ENCODE measurements around the gene CRELD1.
"Not testable (repeated sequence)": the region's sequence is repeated elsewhere in the genome, so short reads cannot be mapped to it uniquely, and the experiment has no call there.

DNA sequence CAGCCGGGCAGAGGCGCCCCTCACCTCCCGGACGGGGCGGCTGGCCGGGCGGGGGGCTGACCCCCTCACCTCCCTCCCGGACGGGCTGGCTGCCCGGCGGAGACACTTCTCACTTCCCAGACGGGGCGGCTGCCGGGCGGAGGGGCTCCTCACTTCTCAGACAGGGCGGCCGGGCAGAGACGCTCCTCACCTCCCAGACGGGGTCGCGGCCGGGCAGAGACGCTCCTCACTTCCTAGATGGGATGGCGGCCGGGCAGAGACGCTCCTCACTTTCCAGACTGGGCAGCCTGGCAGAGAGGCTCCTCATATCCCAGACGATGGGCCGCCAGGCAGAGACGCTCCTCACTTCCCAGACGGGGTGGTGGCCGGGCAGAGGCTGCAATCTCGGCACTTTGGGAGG lies 6.3 kb downstream of the CRELD1 start:
- TF ChIP-seq, protein P1, sequence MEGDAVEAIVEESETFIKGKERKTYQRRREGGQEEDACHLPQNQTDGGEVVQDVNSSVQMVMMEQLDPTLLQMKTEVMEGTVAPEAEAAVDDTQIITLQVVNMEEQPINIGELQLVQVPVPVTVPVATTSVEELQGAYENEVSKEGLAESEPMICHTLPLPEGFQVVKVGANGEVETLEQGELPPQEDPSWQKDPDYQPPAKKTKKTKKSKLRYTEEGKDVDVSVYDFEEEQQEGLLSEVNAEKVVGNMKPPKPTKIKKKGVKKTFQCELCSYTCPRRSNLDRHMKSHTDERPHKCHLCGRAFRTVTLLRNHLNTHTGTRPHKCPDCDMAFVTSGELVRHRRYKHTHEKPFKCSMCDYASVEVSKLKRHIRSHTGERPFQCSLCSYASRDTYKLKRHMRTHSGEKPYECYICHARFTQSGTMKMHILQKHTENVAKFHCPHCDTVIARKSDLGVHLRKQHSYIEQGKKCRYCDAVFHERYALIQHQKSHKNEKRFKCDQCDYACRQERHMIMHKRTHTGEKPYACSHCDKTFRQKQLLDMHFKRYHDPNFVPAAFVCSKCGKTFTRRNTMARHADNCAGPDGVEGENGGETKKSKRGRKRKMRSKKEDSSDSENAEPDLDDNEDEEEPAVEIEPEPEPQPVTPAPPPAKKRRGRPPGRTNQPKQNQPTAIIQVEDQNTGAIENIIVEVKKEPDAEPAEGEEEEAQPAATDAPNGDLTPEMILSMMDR (IDR thresholded peaks at IDR 0.05), result not testable (repeated sequence)
- not testable (repeated sequence) for TF ChIP-seq POLR2A (IDR thresholded peaks at IDR 0.05)
